CD4-positive, alpha-beta T cell treated with Interleukin-6 for 4 hours (primary cell): Measurements from ENCODE around the gene SLC47A1.
"Not testable (repeated sequence)": the region's sequence is repeated elsewhere in the genome, so short reads cannot be mapped to it uniquely, and the experiment has no call there.

Experiments used
- DNase-seq: peaks from one replicate; pipeline ENCODE4 v3.0.0-alpha.2; 2020; ENCODE audit warnings: mixed read lengths

SLC47A1 gene

GRCh38 chr17:19523690-19524089 lies 10.0 kb upstream of the SLC47A1 start:
- DNase-seq, result no peak

GRCh38 chr17:19526950-19527349 lies 6.7 kb upstream of the SLC47A1 start:
- DNase-seq, result not testable (repeated sequence)

GRCh38 chr17:19531780-19532501 lies 1.7 kb upstream of the SLC47A1 start:
- no peak for DNase-seq

- no peak for DNase-seq
These were observed 477 bp upstream of the SLC47A1 start for GRCh38 chr17:19533036-19533717.

- no peak for DNase-seq
These were observed 1.0 kb downstream of the SLC47A1 start for GRCh38 chr17:19534562-19535149.

GRCh38 chr17:19537111-19537510 lies 3.5 kb downstream of the SLC47A1 start:
- DNase-seq, result no peak

- no peak for DNase-seq
These were observed 4.7 kb downstream of the SLC47A1 start for GRCh38 chr17:19538095-19539039.

- DNase-seq, result no peak
These were observed 5.4 kb downstream of the SLC47A1 start for GRCh38 chr17:19539040-19539399.

GRCh38 chr17:19539841-19540311 lies 6.2 kb downstream of the SLC47A1 start:
- DNase-seq, result no peak

- no peak for DNase-seq
These were observed 7.2 kb downstream of the SLC47A1 start for GRCh38 chr17:19540706-19541370.

- DNase-seq, result no peak
These were observed 7.8 kb downstream of the SLC47A1 start for GRCh38 chr17:19541445-19541844.

GRCh38 chr17:19542247-19542646 lies 8.6 kb downstream of the SLC47A1 start:
- no peak for DNase-seq

GRCh38 chr17:19544366-19544765 lies 10.7 kb downstream of the SLC47A1 start:
- DNase-seq, result no peak

- DNase-seq, result peak; percentile 13
These were observed 12.8 kb downstream of the SLC47A1 start for GRCh38 chr17:19546289-19547065.

- no peak for DNase-seq
These were observed 16.3 kb downstream of the SLC47A1 start for GRCh38 chr17:19549746-19550623.

- no peak for DNase-seq
These were observed 17.5 kb downstream of the SLC47A1 start for GRCh38 chr17:19551165-19551564.

- DNase-seq, result no peak
These were observed 18.0 kb downstream of the SLC47A1 start for GRCh38 chr17:19551591-19552148.

- no peak for DNase-seq
These were observed 19.4 kb downstream of the SLC47A1 start for GRCh38 chr17:19553036-19553435.

GRCh38 chr17:19554393-19554792 lies 20.7 kb downstream of the SLC47A1 start:
- no peak for DNase-seq

GRCh38 chr17:19555746-19556145 lies 22.1 kb downstream of the SLC47A1 start:
- DNase-seq, result no peak
